Fibroblast of the aortic adventitia (primary cell): ENCODE data around the gene VOPP1. TPM values are rescaled to one million over a fixed set of nuclear protein-coding genes. Genes with fewer than 3 reads are reported as not detected.

ENCODE experiments used
- DNase-seq: peaks from one replicate; pipeline ENCODE4 v3.0.0-alpha.2; 2010; ENCODE audit warnings: low read depth
- H3K4me3 ChIP-seq: 2 replicates; pipeline ENCODE4 v1.5.1; 2011; ENCODE audit warnings: low read depth, mild to moderate bottlenecking, control low read depth, low read length, moderate library complexity
- total RNA-seq: library from RNA; depleted of rRNA; stranded (reverse); fragments of >200 nt; gene quantifications from 2 replicates; pipeline ENCODE4 v1.2.3, GENCODE V29; 2012; ENCODE audit warnings: low replicate concordance
- TF ChIP-seq, protein P1 (sequence below): IDR thresholded peaks from 2 replicates; pipeline ENCODE4 v1.5.1; 2011; ENCODE audit warnings: mild to moderate bottlenecking, low read length, control low read depth, inconsistent platforms; ENCODE audit not compliant: insufficient read depth

VOPP1 gene
- total RNA-seq, 1 donor, result 89.4 TPM

DNA sequence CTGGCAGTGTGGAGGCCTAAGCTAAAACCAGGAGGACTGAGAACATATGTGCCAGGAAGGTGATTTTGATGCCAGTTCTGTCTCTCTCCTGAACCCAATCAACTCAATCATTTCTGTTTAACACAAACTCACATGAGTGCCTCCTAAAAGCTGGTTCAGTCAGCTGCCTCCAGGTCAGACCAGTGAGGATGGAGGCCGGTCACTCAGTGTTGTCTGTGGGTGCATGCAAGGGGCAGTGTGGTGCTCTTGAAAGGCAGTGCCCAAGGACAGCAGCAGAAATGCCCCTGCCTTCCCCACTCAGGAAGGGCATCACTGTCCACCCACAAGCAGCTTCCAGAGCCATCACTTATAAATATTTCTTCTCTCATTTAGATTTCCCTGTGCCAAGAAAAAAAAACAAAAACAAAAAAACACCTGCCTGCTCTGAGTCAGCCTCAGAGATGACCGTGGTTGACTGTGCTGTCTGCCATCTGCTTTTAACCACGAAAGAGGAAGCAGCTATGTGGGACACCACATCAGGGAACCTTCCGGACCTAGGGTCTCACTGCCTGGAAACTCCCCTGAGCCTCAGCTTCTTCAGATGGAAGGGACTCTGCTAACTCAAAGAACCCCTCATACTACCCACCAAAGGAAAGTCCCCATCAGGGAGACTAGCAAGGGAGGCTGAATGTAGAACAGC lies 39.1 kb downstream of the VOPP1 start:
- H3K4me3 ChIP-seq, result no peak overlapping the region
- TF ChIP-seq, protein P1, sequence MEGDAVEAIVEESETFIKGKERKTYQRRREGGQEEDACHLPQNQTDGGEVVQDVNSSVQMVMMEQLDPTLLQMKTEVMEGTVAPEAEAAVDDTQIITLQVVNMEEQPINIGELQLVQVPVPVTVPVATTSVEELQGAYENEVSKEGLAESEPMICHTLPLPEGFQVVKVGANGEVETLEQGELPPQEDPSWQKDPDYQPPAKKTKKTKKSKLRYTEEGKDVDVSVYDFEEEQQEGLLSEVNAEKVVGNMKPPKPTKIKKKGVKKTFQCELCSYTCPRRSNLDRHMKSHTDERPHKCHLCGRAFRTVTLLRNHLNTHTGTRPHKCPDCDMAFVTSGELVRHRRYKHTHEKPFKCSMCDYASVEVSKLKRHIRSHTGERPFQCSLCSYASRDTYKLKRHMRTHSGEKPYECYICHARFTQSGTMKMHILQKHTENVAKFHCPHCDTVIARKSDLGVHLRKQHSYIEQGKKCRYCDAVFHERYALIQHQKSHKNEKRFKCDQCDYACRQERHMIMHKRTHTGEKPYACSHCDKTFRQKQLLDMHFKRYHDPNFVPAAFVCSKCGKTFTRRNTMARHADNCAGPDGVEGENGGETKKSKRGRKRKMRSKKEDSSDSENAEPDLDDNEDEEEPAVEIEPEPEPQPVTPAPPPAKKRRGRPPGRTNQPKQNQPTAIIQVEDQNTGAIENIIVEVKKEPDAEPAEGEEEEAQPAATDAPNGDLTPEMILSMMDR, result no peak
- DNase-seq, result no peak

DNA sequence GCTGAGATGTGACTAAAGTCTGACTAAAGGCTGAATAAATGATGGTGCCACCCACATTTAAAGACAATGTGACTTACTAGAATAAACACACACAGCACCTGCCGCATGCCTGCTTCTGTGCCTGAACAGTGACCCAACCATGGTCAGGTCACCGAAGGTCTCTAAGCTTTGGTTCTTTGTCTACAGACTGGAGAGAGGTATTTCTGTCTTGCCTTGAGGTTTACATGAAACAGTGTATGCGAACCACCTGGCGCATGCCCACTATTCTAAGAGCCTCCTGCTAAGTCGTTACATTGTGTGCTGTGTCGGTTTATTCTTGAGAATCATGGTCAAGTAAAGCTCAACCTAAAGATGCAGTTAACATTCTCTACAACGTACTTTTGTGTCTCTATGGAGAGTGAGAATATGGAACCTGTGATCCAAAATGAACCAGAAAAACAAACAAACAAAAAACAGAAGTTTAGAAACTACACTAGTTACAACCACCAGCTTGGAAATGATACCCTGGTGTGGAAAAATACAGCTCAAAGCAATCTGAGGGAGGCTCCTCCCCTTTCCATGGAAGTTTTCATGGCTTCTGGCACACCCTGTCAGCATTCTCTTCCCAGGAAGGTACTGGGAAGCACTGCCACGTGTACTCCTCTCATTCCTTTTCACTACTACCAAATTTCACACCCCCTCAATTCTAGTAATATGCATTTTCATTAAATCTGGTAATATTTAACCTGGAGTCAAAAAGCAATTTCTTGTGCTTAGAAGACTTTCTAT lies 40.0 kb downstream of the VOPP1 start:
- TF ChIP-seq, protein P1, result no peak
- H3K4me3 ChIP-seq, result no peak overlapping the region
- DNase-seq, result no peak

DNA sequence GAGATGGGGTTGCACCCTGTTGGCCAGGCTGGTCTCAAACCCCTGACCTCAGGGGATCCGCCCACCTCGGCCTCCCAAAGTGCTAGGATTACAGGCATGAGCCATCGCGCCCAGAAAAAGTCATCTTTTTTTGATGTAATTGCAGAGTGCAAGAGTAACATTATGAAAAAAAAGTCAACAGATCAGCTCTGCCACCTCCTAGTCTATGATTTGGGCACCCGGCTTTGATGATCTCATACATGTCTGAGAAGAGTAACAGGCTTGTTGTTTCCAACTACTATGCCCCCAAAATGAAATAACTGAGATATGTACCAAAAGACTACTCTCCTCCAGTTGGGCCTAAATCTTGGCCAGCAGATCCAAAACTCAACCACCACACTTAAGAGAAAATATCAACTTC lies 40.8 kb downstream of the VOPP1 start:
- TF ChIP-seq, protein P1, result no peak

DNA sequence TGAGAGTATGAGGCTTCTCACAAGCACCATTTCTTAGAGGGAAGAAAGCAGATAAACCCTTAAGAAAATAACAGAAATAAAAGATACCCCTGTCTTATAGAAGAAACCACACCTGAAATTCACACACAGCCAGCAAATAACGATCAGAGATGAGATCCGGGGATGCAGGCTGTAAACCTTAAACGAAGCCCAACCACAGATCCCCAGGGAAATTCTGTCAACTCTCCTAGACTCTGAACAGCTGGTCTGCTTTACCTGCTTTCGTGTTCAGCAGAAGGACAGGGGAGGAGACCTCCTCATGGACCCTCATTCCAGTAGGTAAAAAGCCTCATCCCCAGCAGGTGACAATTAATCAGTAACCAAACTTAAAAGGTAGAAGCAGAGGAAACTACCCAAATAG lies 45.0 kb downstream of the VOPP1 start:
- H3K4me3 ChIP-seq, result no peak overlapping the region
- no peak for DNase-seq
- TF ChIP-seq, protein P1, result no peak

More for the DNA sequence above, 40.8 kb downstream of the VOPP1 start:
- H3K4me3 ChIP-seq, result no peak overlapping the region
- no peak for DNase-seq

DNA sequence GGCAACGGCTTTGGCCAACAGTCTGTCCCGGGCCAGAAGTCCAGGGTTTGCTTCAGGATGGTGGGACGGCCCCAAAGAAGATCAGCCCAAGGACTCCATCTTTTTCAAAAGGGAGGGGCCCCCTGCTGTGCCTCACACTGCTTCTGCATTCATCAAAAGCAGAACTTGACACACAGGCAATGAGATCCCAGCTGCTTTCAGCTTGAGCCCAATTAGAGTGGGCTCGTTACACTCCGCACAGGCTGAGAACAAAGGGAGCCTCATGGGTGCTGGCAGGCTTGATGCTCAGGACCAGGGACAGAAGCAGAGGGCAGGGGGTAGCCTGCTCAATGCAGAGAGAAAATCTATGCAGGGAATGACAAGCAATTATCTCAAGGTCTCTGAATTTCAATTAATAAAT lies 45.5 kb downstream of the VOPP1 start:
- TF ChIP-seq, protein P1, result no peak
- no peak for DNase-seq
- no peak overlapping the region for H3K4me3 ChIP-seq

DNA sequence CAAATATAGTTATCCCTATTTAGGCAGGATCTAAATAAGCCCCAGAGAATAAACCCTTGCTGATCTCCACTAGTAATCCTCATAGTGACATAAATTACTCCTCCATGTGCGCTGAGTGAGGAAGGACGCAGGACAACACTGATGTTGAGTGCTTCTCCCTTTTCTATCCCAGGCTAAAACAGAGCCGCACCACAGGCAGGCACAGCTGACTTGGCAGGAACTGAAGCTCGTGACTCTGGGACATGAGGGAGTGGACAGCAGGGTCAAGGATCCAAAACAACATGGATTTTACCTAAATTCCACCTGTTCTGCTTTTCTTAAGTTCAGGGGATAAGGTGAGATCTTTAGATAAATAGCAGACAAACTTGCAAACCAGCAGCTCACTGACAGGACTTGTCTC lies 46.0 kb downstream of the VOPP1 start:
- no peak for DNase-seq
- TF ChIP-seq, protein P1, result no peak
- H3K4me3 ChIP-seq, result no peak overlapping the region
